Measurements from ENCODE around the gene PSAP.

DNA sequence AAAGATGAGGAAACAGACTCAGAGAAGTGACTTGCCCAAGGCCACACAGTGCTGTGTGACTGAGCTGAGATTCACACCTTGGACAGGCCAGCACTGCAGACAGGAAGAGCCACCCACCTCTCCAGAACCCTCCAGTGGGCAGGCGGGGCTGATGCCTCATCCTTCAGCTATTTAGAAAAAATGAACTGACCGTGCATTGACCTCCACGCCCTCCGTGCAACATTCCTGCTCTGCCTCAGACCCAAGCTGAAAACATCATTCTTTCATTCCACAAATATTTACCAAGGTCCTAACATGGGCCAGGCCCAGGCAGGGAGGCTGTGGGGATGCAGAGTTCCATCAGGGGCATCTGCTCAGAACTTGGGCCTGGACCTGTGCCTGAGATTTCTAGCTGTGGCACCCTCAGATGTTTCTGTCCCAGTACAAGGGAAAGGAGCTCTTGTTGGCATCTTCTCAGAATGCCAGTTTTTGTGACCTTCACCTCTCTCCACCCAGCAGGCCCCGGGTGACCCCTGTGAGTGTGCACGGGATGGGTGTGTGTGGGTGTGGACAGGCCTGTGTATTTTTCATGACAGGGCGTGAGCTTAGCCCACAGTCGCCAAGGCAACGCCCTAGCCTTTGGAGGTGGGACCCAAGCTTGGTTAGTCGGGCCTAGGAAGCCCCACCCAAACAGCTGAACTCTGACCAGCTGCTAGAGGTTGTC lies 84.2 kb downstream of the PSAP start:
- TF ChIP-seq, protein P1, sequence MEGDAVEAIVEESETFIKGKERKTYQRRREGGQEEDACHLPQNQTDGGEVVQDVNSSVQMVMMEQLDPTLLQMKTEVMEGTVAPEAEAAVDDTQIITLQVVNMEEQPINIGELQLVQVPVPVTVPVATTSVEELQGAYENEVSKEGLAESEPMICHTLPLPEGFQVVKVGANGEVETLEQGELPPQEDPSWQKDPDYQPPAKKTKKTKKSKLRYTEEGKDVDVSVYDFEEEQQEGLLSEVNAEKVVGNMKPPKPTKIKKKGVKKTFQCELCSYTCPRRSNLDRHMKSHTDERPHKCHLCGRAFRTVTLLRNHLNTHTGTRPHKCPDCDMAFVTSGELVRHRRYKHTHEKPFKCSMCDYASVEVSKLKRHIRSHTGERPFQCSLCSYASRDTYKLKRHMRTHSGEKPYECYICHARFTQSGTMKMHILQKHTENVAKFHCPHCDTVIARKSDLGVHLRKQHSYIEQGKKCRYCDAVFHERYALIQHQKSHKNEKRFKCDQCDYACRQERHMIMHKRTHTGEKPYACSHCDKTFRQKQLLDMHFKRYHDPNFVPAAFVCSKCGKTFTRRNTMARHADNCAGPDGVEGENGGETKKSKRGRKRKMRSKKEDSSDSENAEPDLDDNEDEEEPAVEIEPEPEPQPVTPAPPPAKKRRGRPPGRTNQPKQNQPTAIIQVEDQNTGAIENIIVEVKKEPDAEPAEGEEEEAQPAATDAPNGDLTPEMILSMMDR (conservative IDR thresholded peaks at IDR 0.05): no peak
- no peak for TF ChIP-seq EZH2 (IDR thresholded peaks at IDR 0.05; ENCODE audit: low read depth)
